ENCODE data around the gene ERCC4. TPM values are rescaled to one million over a fixed set of nuclear protein-coding genes. Genes with fewer than 3 reads are reported as not detected.
A peak's percentile ranks its signal among the peaks of the same experiment; 100 is the strongest.
"Not testable (repeated sequence)": the region's sequence is repeated elsewhere in the genome, so short reads cannot be mapped to it uniquely, and the experiment has no call there.

The ERCC4 gene
- total RNA-seq, 1 donor from 2014 or later: 7.2 TPM

- no peak for TF ChIP-seq CTCF (IDR thresholded peaks at IDR 0.05; ENCODE audit: insufficient read depth, low read length, poor library complexity, severe bottlenecking)
- H3K27me3 ChIP-seq (ENCODE audit: control insufficient read depth, insufficient read depth, low read length): no peaks in the 10 kb centered on the region
Measured at GRCh38 chr16:13885700-13886099, 34.3 kb upstream of the ERCC4 start.

GRCh38 chr16:13886608-13887007 lies 33.3 kb upstream of the ERCC4 start:
- no peak for DNase-seq (ENCODE audit: low read depth)

More at GRCh38 chr16:13885700-13886099, 34.3 kb upstream of the ERCC4 start:
- Histone ChIP-seq H3K4me3 (ENCODE audit: low read depth, low read length) (no peak overlapping the region), H3K36me3 (ENCODE audit: control insufficient read depth, insufficient read depth, low read length) (no peaks in the 10 kb centered on the region)
- no peak for DNase-seq (ENCODE audit: low read depth)

GRCh38 chr16:13889323-13889722 lies 30.6 kb upstream of the ERCC4 start:
- DNase-seq (ENCODE audit: low read depth); H3K36me3 ChIP-seq (ENCODE audit: control insufficient read depth, insufficient read depth, low read length); H3K4me3 ChIP-seq (ENCODE audit: low read depth, low read length): not testable (repeated sequence)

More at GRCh38 chr16:13886608-13887007, 33.3 kb upstream of the ERCC4 start:
- no peak for TF ChIP-seq CTCF (IDR thresholded peaks at IDR 0.05; ENCODE audit: insufficient read depth, low read length, poor library complexity, severe bottlenecking)
- no peak overlapping the region for H3K4me3 ChIP-seq (ENCODE audit: low read depth, low read length)
- no peaks in the 10 kb centered on the region for H3K36me3 ChIP-seq (ENCODE audit: control insufficient read depth, insufficient read depth, low read length)
- H3K27me3 ChIP-seq (ENCODE audit: control insufficient read depth, insufficient read depth, low read length): no peaks in the 10 kb centered on the region

GRCh38 chr16:13892301-13892700 lies 27.7 kb upstream of the ERCC4 start:
- no peak for DNase-seq (ENCODE audit: low read depth)
- H3K27me3 ChIP-seq (ENCODE audit: control insufficient read depth, insufficient read depth, low read length): no peaks in the 10 kb centered on the region
- no peaks in the 10 kb centered on the region for H3K36me3 ChIP-seq (ENCODE audit: control insufficient read depth, insufficient read depth, low read length)
- no peak for TF ChIP-seq CTCF (IDR thresholded peaks at IDR 0.05; ENCODE audit: insufficient read depth, low read length, poor library complexity, severe bottlenecking)
- H3K4me3 ChIP-seq (ENCODE audit: low read depth, low read length): no peak overlapping the region

More at GRCh38 chr16:13889323-13889722, 30.6 kb upstream of the ERCC4 start:
- H3K27me3 ChIP-seq (ENCODE audit: control insufficient read depth, insufficient read depth, low read length): not testable (repeated sequence)

GRCh38 chr16:13895516-13895915 lies 24.4 kb upstream of the ERCC4 start:
- Histone ChIP-seq H3K4me3 (ENCODE audit: low read depth, low read length) (no peak overlapping the region), H3K27me3 (ENCODE audit: control insufficient read depth, insufficient read depth, low read length) (no peaks in the 10 kb centered on the region), H3K36me3 (ENCODE audit: control insufficient read depth, insufficient read depth, low read length) (no peaks in the 10 kb centered on the region)
- TF ChIP-seq CTCF (IDR thresholded peaks at IDR 0.05; ENCODE audit: insufficient read depth, low read length, poor library complexity, severe bottlenecking): no peak
- no peak for DNase-seq (ENCODE audit: low read depth)

GRCh38 chr16:13896543-13897182 lies 23.3 kb upstream of the ERCC4 start:
- DNase-seq (ENCODE audit: low read depth): no peak
- Histone ChIP-seq H3K4me3 (ENCODE audit: low read depth, low read length) (no peak overlapping the region), H3K36me3 (ENCODE audit: control insufficient read depth, insufficient read depth, low read length) (no peaks in the 10 kb centered on the region), H3K27me3 (ENCODE audit: control insufficient read depth, insufficient read depth, low read length) (no peaks in the 10 kb centered on the region)
- peak; percentile 31 for TF ChIP-seq CTCF (IDR thresholded peaks at IDR 0.05; ENCODE audit: insufficient read depth, low read length, poor library complexity, severe bottlenecking)

All from kidney epithelial cell (primary cell).